ENCODE measurements around the gene DRC7.

Gene DRC7

GRCh38 chr16:57734925-57735754, 40.5 kb downstream of the DRC7 start:
- TF ChIP-seq CTCF (conservative IDR thresholded peaks at IDR 0.05) (no peak), ZFX (IDR thresholded peaks at IDR 0.05) (peak; percentile 58; the same call in 1 of the 2 replicates)
- H3K27ac ChIP-seq = peak overlapping the region; percentile 87

- TF ChIP-seq CTCF (conservative IDR thresholded peaks at IDR 0.05) (no peak), ZFX (IDR thresholded peaks at IDR 0.05) (no peak)
- peak within 1 kb of the TSS; percentile 87 for H3K27ac ChIP-seq
Measured at GRCh38 chr16:57735755-57736418, 41.3 kb downstream of the DRC7 start, which contains the start of gene KATNB1. TSS of gene KATNB1 (plus strand) at chr16:57735770. CDS start at chr16:57737244, 1,474 bp downstream.

GRCh38 chr16:57736419-57737351, 42.1 kb downstream of the DRC7 start:
- H3K27ac ChIP-seq = peak overlapping the region; percentile 61
- TF ChIP-seq ZFX (IDR thresholded peaks at IDR 0.05) (no peak), CTCF (conservative IDR thresholded peaks at IDR 0.05) (no peak; the same call in 1 of the 2 replicates)

- no peak overlapping the region for H3K27ac ChIP-seq
- TF ChIP-seq CTCF (conservative IDR thresholded peaks at IDR 0.05) (no peak), ZFX (IDR thresholded peaks at IDR 0.05) (no peak)
Measured at GRCh38 chr16:57738844-57739243, 44.2 kb downstream of the DRC7 start.

GRCh38 chr16:57739756-57740422, 45.3 kb downstream of the DRC7 start:
- TF ChIP-seq ZFX (IDR thresholded peaks at IDR 0.05) (no peak), CTCF (conservative IDR thresholded peaks at IDR 0.05) (no peak)
- H3K27ac ChIP-seq = no peak overlapping the region

- TF ChIP-seq ZFX (IDR thresholded peaks at IDR 0.05) (no peak), CTCF (conservative IDR thresholded peaks at IDR 0.05) (no peak)
- H3K27ac ChIP-seq = no peak overlapping the region
Measured at GRCh38 chr16:57740423-57741071, 45.9 kb downstream of the DRC7 start.

All from C4-2B (cell line).